Liver (tissue), 9 donors: Measurements from ENCODE around the gene DUS3L. TPM values are rescaled to one million over a fixed set of nuclear protein-coding genes. Genes with fewer than 3 reads are reported as not detected.

Experiments used
- DNase-seq: peaks from one replicate; pipeline ENCODE4 v3.0.0-alpha.2; 2017; ENCODE audit warnings: low spot score
- H3K27ac ChIP-seq, 2 donors: one replicate each; pipeline ENCODE4 v1.7.0; 2013; ENCODE audit warnings: inconsistent platforms in 2 of 2, low read length in 2 of 2, control low read depth in 1 of 2, low read depth in 1 of 2, mild to moderate bottlenecking in 1 of 2
- H3K27me3 ChIP-seq, 4 donors: one replicate each; pipeline versions ENCODE4 v1.6.1 to v1.7.0; 2013; ENCODE audit warnings: low read length in 3 of 4, inconsistent platforms in 1 of 4, mild to moderate bottlenecking in 1 of 4, moderate library complexity in 1 of 4; ENCODE audit not compliant: control insufficient read depth in 4 of 4, insufficient read depth in 4 of 4
- H3K36me3 ChIP-seq, 4 donors: one replicate each; pipeline versions ENCODE4 v1.6.1 to v1.7.0; 2013; ENCODE audit warnings: low read length in 3 of 4, mild to moderate bottlenecking in 3 of 4, low read depth in 1 of 4, moderate library complexity in 1 of 4; ENCODE audit not compliant: control insufficient read depth in 4 of 4, insufficient read depth in 3 of 4
- H3K4me1 ChIP-seq, 4 donors: one replicate each; pipeline versions ENCODE4 v1.6.1 to v1.7.0; 2013; ENCODE audit warnings: low read length in 3 of 4, mild to moderate bottlenecking in 3 of 4, moderate library complexity in 1 of 4; ENCODE audit not compliant: control insufficient read depth in 4 of 4, insufficient read depth in 4 of 4
- H3K4me3 ChIP-seq, 3 donors: one replicate each; pipeline versions ENCODE4 v1.6.1 to v1.7.0; 2013; ENCODE audit warnings: low read length in 3 of 3, control low read depth in 1 of 3, low read depth in 1 of 3, mild to moderate bottlenecking in 1 of 3
- H3K9ac ChIP-seq, 2 donors: one replicate each; pipeline ENCODE4 v1.7.0; 2013; ENCODE audit warnings: low read length in 2 of 2, mild to moderate bottlenecking in 2 of 2, moderate library complexity in 2 of 2, control low read depth in 1 of 2, low read depth in 1 of 2
- H3K9me3 ChIP-seq, 4 donors: one replicate each; pipeline versions ENCODE4 v1.6.1 to v1.7.0; 2013; ENCODE audit warnings: low read length in 3 of 4; ENCODE audit not compliant: control insufficient read depth in 4 of 4
- ATF3 ChIP-seq: IDR thresholded peaks from 2 replicates; pipeline ENCODE4 v1.6.1; 2016; ENCODE audit warnings: antibody characterized with exemption
- EGR1 ChIP-seq, 2 donors: IDR thresholded peaks; 2 replicates each; pipeline ENCODE4 v1.6.1; 2016 to 2018; ENCODE audit warnings: antibody characterized with exemption in 2 of 2, low read depth in 2 of 2
- FOXA1 ChIP-seq: IDR thresholded peaks from 2 replicates; pipeline ENCODE4 v1.6.1; 2016; ENCODE audit warnings: antibody characterized with exemption
- FOXA2 ChIP-seq: IDR thresholded peaks from 2 replicates; pipeline ENCODE4 v1.6.1; 2016; ENCODE audit warnings: antibody characterized with exemption
- GABPA ChIP-seq, 2 donors: IDR thresholded peaks in 1 of 2; conservative IDR thresholded peaks in 1 of 2; 2 replicates each; pipeline ENCODE4 v1.6.1; 2016; ENCODE audit warnings: antibody characterized with exemption in 2 of 2, mild to moderate bottlenecking in 1 of 2, moderate library complexity in 1 of 2
- HNF4A ChIP-seq, 2 donors: conservative IDR thresholded peaks; 2 replicates each; pipeline ENCODE4 v1.6.1; 2016; ENCODE audit warnings: antibody characterized with exemption in 2 of 2, mild to moderate bottlenecking in 2 of 2
- HNF4G ChIP-seq: IDR thresholded peaks from 2 replicates; pipeline ENCODE4 v1.6.1; 2016; ENCODE audit warnings: antibody characterized with exemption
- JUND ChIP-seq, 2 donors: IDR thresholded peaks; 2 replicates each; pipeline ENCODE4 v1.6.1; 2016; ENCODE audit warnings: antibody characterized with exemption in 2 of 2
- MAX ChIP-seq: IDR thresholded peaks from 2 replicates; pipeline ENCODE4 v1.6.1; 2016; ENCODE audit warnings: antibody characterized with exemption
- NR2F2 ChIP-seq: IDR thresholded peaks from 2 replicates; pipeline ENCODE4 v1.6.1; 2016; ENCODE audit warnings: antibody characterized with exemption
- RAD21 ChIP-seq, 2 donors: IDR thresholded peaks; 2 replicates each; pipeline ENCODE4 v1.6.1; 2016; ENCODE audit warnings: antibody characterized with exemption in 2 of 2, mild to moderate bottlenecking in 2 of 2
- REST ChIP-seq: IDR thresholded peaks from 2 replicates; pipeline ENCODE4 v1.6.1; 2016; ENCODE audit warnings: antibody characterized with exemption, mild to moderate bottlenecking
- RXRA ChIP-seq, 2 donors: IDR thresholded peaks; 2 replicates each; pipeline ENCODE4 v1.6.1; 2017 to 2018; ENCODE audit warnings: antibody characterized with exemption in 2 of 2, mild to moderate bottlenecking in 1 of 2
- SP1 ChIP-seq: IDR thresholded peaks from 2 replicates; pipeline ENCODE4 v1.6.1; 2018; ENCODE audit warnings: antibody characterized with exemption, mild to moderate bottlenecking
- TAF1 ChIP-seq: conservative IDR thresholded peaks from 2 replicates; pipeline ENCODE4 v1.6.1; 2016; ENCODE audit warnings: antibody characterized with exemption, mild to moderate bottlenecking
- YY1 ChIP-seq: IDR thresholded peaks from 2 replicates; pipeline ENCODE4 v1.6.1; 2016; ENCODE audit warnings: antibody characterized with exemption, mild to moderate bottlenecking
- WGBS: extraction: QIAGEN DNeasy Blood & Tissue Kit; methylation state at CpG from one replicate; pipeline ENCODE4 v1.1.7; 2013; 5-methylcytosine and 5-hydroxymethylcytosine counted together
- polyA plus RNA-seq, 2 donors: library from polyadenylated mRNA; stranded (reverse) in 1 of 2; unstranded in 1 of 2; fragments of 200-250 nt in 1 of 2; fragments of >200 nt in 1 of 2; fragmentation: Nextera tagmentation in 1 of 2; extraction: Ambion mirVana in 1 of 2; gene quantifications; one replicate each; pipeline versions ENCODE4 v1.2.1 to v1.2.3, GENCODE V29; 2013 to 2015
- total RNA-seq, 2 donors: library from RNA; depleted of rRNA; stranded (reverse); fragments of >200 nt; gene quantifications; one replicate each; pipeline ENCODE4 v1.2.3, GENCODE V29; 2014
- TF ChIP-seq, protein P1 (sequence below): IDR thresholded peaks from 2 replicates; pipeline ENCODE4 v1.6.1; 2016; ENCODE audit warnings: antibody characterized with exemption
- TF ChIP-seq, protein P2 (sequence below): fragments of 150-350 bp; IDR thresholded peaks from 2 replicates; pipeline ENCODE4 v1.5.1; 2017; ENCODE audit warnings: improper control_type of control experiment, low read depth, low read length; ENCODE audit not compliant: missing input control
- donor health status: healthy.
- donor health status: healthy.
- donor health status: healthy.
- donor health status: healthy.
- donor health status: healthy.

Gene DUS3L
- total and polyA plus RNA-seq, 4 donors, result 12.2 to 19.0 (median 16.9) TPM

DNA sequence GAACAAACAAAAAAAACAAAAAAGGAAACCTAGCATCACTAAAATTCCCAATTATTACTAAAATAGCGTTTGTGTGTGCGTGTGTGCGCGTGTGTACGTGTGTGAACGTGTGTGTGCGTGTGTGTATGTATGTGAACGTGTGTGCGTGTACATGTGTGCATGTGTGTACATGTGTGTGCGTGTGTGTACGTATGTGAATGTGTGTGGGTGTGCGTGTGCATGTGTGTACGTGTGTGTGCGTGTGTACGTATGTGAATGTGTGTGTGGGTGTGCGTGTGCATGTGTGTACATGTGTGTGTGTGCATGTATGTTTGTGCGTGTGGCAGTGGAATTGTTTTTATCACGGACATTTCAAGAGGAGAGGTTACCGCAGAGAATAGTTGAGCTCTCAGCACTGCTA lies 48.9 kb downstream of the DUS3L start:
- H3K4me3 ChIP-seq, result no peak overlapping the region
- no peaks in the 10 kb centered on the region for H3K9me3 ChIP-seq
- no peak for DNase-seq
- WGBS, result 86% methylated on average over 19 of the region's 19 CpGs
- TF ChIP-seq TAF1, result no peak
- TF ChIP-seq RAD21 (IDR thresholded peaks at IDR 0.05), result no peak
- no peak for TF ChIP-seq RXRA (IDR thresholded peaks at IDR 0.05)
- TF ChIP-seq HNF4G, result no peak
- no peak for TF ChIP-seq GABPA (IDR thresholded peaks at IDR 0.05 in 1 of 2, conservative IDR thresholded peaks at IDR 0.05 in 1 of 2)
- TF ChIP-seq SP1, result no peak
- TF ChIP-seq REST, result no peak
- TF ChIP-seq FOXA1, result no peak
- TF ChIP-seq FOXA2, result no peak
- no peak for TF ChIP-seq MAX
- TF ChIP-seq JUND (IDR thresholded peaks at IDR 0.05), result no peak
- TF ChIP-seq ATF3, result no peak
- TF ChIP-seq, protein P1, sequence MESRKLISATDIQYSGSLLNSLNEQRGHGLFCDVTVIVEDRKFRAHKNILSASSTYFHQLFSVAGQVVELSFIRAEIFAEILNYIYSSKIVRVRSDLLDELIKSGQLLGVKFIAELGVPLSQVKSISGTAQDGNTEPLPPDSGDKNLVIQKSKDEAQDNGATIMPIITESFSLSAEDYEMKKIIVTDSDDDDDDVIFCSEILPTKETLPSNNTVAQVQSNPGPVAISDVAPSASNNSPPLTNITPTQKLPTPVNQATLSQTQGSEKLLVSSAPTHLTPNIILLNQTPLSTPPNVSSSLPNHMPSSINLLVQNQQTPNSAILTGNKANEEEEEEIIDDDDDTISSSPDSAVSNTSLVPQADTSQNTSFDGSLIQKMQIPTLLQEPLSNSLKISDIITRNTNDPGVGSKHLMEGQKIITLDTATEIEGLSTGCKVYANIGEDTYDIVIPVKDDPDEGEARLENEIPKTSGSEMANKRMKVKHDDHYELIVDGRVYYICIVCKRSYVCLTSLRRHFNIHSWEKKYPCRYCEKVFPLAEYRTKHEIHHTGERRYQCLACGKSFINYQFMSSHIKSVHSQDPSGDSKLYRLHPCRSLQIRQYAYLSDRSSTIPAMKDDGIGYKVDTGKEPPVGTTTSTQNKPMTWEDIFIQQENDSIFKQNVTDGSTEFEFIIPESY, result no peak
- no peak for TF ChIP-seq YY1
- TF ChIP-seq NR2F2, result no peak
- no peak for TF ChIP-seq EGR1 (IDR thresholded peaks at IDR 0.05; ENCODE audit: low read depth in 2 of 2)
- TF ChIP-seq, protein P2, sequence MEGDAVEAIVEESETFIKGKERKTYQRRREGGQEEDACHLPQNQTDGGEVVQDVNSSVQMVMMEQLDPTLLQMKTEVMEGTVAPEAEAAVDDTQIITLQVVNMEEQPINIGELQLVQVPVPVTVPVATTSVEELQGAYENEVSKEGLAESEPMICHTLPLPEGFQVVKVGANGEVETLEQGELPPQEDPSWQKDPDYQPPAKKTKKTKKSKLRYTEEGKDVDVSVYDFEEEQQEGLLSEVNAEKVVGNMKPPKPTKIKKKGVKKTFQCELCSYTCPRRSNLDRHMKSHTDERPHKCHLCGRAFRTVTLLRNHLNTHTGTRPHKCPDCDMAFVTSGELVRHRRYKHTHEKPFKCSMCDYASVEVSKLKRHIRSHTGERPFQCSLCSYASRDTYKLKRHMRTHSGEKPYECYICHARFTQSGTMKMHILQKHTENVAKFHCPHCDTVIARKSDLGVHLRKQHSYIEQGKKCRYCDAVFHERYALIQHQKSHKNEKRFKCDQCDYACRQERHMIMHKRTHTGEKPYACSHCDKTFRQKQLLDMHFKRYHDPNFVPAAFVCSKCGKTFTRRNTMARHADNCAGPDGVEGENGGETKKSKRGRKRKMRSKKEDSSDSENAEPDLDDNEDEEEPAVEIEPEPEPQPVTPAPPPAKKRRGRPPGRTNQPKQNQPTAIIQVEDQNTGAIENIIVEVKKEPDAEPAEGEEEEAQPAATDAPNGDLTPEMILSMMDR, result no peak
- TF ChIP-seq HNF4A (conservative IDR thresholded peaks at IDR 0.05), result no peak
- H3K36me3 ChIP-seq, result no peaks in the 10 kb centered on the region
- no peak overlapping the region for H3K27ac ChIP-seq
- H3K27me3 ChIP-seq, result no peaks in the 10 kb centered on the region
- no peak overlapping the region for H3K9ac ChIP-seq
- H3K4me1 ChIP-seq, result no peaks in the 10 kb centered on the region
